HT1080 (cell line): ENCODE measurements around the gene MYOZ1. TPM values are rescaled to one million over a fixed set of nuclear protein-coding genes. Genes with fewer than 3 reads are reported as not detected.

Experiments
- DNase-seq: peaks from one replicate; pipeline ENCODE4 v3.0.0-alpha.2; 2015; ENCODE audit warnings: low read depth
- total RNA-seq: library from RNA; depleted of rRNA; stranded (reverse); fragments of >200 nt; shearing (Covaris generic); gene quantifications from 2 replicates; pipeline ENCODE4 v1.2.3, GENCODE V29; 2014; rRNA removed

Gene MYOZ1
- total RNA-seq, 1 experiment from 2014 or later: not detected

- peak; percentile 83 for DNase-seq
Measured at GRCh38 chr10:73601486-73601921, 39.8 kb downstream of the MYOZ1 start.

GRCh38 chr10:73597346-73597745 lies 43.9 kb downstream of the MYOZ1 start:
- DNase-seq: peak; percentile 75

- DNase-seq: no peak
Measured at GRCh38 chr10:73593812-73594211, 47.5 kb downstream of the MYOZ1 start.

GRCh38 chr10:73593110-73593509 lies 48.2 kb downstream of the MYOZ1 start:
- no peak for DNase-seq

- DNase-seq: peak; percentile 65
Measured at GRCh38 chr10:73591935-73592699, 49.2 kb downstream of the MYOZ1 start.

GRCh38 chr10:73590881-73591799 lies 50.1 kb downstream of the MYOZ1 start, which contains the start of gene USP54:
USP54 (minus strand) TSS chr10:73591342; CDS start chr10:73575658, 15,684 bp downstream.
- DNase-seq: peak; percentile 93

GRCh38 chr10:73589563-73590126 lies 51.6 kb downstream of the MYOZ1 start:
- peak; percentile 69 for DNase-seq

GRCh38 chr10:73588656-73589055 lies 52.6 kb downstream of the MYOZ1 start:
- no peak for DNase-seq

- DNase-seq: peak; percentile 43
Measured at GRCh38 chr10:73586583-73586984, 54.7 kb downstream of the MYOZ1 start.

- DNase-seq: peak; percentile 11
Measured at GRCh38 chr10:73585327-73585726, 55.9 kb downstream of the MYOZ1 start.

- peak; percentile 63 for DNase-seq
Measured at GRCh38 chr10:73584737-73585136, 56.5 kb downstream of the MYOZ1 start.

GRCh38 chr10:73581918-73582317 lies 59.4 kb downstream of the MYOZ1 start:
- DNase-seq: no peak

Other genes with a start within 250 kb of the MYOZ1 start
- 94.4 and 115 TPM in 2 replicates for gene ANXA7, start 227.4 kb downstream of the MYOZ1 start, total RNA-seq
- 0.13 and 0.20 TPM in 2 replicates for gene MSS51, start 207.9 kb downstream of the MYOZ1 start, total RNA-seq
- gene PPP3CB, start 145.4 kb downstream of the MYOZ1 start, total RNA-seq: 9.2 and 19.1 TPM in 2 replicates
- gene USP54, start 50.1 kb downstream of the MYOZ1 start, total RNA-seq: 12.4 and 15.9 TPM in 2 replicates
- gene SYNPO2L, start 14.6 kb upstream of the MYOZ1 start, total RNA-seq: 0.11 TPM in 1 of 2 replicates, not detected in the other
- 1.6 and 1.9 TPM in 2 replicates for gene AGAP5, start 56.6 kb upstream of the MYOZ1 start, total RNA-seq
- 100 and 116 TPM in 2 replicates for gene SEC24C, start 102.9 kb upstream of the MYOZ1 start, total RNA-seq
- gene CHCHD1, start 140.6 kb upstream of the MYOZ1 start, total RNA-seq: 89.6 and 110 TPM in 2 replicates
- gene ZSWIM8, start 144.1 kb upstream of the MYOZ1 start, total RNA-seq: 51.0 and 51.9 TPM in 2 replicates
- 23.1 and 28.7 TPM in 2 replicates for gene NDST2, start 170.1 kb upstream of the MYOZ1 start, total RNA-seq
- 27.5 and 32.4 TPM in 2 replicates for gene CAMK2G, start 233.1 kb upstream of the MYOZ1 start, total RNA-seq